Renal cortex interstitium (tissue), 11 donors: ENCODE data around the gene CMTR1. TPM values are rescaled to one million over a fixed set of nuclear protein-coding genes. Genes with fewer than 3 reads are reported as not detected.

Experiments
- DNase-seq, 11 donors: peaks; one replicate each; pipeline ENCODE4 v3.0.0-alpha.2; 2013; ENCODE audit warnings: low read depth in 9 of 11, low spot score in 4 of 11; ENCODE audit errors: extremely low read depth in 1 of 11
- polyA plus RNA-seq, 3 donors: library from polyadenylated mRNA; unstranded; fragments of 120-200 nt; gene quantifications; one replicate each; pipeline ENCODE4 v1.2.1, GENCODE V29; 2013; ENCODE audit not compliant: insufficient read length in 3 of 3

Gene CMTR1
- polyA plus RNA-seq, 3 donors: 44.9 to 53.3 (median 46.6) TPM

DNA sequence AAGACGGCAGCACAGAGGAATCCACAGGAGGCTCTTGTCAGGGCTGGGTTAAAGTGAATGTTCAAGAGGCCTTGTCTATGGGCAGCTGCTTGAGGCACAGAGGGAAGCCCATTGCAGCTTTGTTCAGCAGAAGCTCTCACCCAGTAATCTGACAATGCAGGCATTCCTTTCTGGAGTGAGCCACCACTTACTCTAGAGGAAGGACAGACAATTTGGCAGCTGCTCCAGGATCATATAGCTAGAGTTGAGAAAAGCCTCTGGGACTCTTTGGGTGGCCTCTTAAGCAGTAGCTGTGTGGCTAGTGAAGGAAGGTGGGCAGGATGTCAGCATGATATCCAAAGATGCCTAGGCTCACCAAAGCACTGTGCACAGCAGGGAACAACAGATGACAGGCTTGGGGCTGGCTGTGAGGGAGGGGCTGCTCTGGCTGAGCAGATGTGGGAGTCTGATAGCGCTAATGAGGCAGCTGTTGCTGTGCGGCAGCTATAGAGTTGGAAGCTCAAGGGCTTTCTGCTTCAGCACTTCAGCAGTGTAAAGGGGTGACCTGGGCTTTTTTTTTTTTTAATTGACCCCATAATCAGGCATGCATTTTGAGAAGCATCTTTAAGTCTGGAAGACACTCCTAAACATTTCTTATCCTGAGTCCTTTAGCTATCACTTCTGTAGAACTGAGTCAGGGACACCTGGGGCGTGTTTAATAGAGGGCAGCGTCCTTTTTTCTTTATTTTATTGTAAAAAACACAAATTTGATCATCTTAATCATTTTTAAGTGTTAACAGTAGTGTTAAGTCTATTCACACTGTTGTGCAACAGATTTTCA is 27.2 kb downstream of the CMTR1 start:
- peak in 1 of 11 donors; percentile 17 for DNase-seq

GRCh38 chr6:37460805-37461204 is 27.8 kb downstream of the CMTR1 start:
- DNase-seq: no peak

DNA sequence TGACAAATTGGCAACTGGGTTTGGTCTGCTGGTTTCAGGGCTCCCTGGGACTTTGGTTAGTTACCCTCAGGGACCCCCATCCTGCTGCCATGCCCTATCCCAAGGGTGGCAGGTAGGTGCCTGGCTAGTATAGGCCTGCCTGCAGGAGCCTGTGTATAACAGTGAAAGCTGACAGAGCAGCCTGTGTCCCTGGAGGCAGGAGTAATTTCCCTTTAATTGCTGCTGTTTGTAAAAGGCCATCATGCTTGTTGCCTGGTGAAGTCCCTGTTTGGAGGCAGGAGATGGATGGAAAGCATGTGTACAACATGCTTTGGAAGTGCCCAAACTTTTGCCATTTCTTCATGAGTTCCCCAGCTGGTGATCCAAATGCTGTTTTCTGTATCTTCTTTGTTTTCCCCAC is 30.1 kb downstream of the CMTR1 start:
- DNase-seq: no peak

GRCh38 chr6:37467718-37468117 is 34.7 kb downstream of the CMTR1 start:
- DNase-seq: no peak

DNA sequence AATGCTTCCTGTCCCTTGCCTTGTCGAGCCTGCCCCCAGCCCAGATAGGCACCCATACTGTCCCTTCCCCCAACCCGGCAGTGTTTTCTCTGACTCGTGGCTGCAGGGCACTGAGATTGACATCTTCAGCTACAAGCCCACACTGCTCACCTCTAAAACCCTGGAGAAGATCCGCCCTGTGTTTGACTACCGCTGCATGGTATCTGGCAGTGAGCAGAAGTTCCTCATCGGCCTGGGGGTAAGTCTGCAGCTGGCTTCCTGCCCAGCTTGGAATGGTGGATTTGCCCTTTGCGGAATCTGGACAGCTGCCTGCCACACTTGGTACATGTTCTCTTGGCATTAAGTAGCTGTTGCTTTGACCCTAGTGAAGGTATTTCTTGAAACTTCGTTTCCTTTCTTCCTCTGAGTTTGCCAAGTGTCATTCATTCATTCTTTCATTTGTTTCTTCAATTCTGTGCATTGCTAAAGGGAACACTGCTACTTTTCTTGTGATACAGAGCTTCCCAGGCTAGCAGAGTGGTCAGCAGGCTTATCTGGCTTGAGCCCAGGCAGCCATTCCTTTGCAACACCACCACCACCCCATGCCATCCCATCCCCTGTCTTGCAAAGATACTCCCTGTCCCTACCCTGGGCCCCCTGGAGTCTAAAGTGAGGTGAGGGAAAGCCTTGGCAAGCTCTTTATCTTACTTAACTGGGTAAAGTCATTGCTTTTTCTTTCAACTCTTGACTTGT is 40.5 kb downstream of the CMTR1 start:
- no peak for DNase-seq

- no peak for DNase-seq
These were observed 41.3 kb downstream of the CMTR1 start for GRCh38 chr6:37474316-37474715.

DNA sequence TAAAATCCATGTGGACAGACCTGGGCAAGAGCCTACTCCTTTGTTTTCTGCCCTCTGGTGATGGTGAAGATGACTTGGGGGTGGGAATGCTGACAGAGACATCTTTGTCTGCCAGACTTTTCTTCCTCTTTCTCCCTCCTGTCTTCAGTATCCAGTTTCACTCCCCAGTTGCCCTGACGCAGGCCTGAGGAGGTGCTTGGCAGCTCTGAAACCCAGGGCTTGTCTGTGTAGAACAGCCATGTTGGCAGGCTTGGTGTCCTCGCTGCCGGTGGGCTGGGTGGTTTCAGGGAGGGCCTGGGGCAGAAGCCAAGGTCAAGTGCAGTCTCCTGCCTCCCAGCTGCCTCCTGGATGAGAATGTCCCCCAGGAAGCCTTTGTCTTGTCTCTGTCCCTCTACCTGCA is 44.2 kb downstream of the CMTR1 start:
- DNase-seq: no peak

DNA sequence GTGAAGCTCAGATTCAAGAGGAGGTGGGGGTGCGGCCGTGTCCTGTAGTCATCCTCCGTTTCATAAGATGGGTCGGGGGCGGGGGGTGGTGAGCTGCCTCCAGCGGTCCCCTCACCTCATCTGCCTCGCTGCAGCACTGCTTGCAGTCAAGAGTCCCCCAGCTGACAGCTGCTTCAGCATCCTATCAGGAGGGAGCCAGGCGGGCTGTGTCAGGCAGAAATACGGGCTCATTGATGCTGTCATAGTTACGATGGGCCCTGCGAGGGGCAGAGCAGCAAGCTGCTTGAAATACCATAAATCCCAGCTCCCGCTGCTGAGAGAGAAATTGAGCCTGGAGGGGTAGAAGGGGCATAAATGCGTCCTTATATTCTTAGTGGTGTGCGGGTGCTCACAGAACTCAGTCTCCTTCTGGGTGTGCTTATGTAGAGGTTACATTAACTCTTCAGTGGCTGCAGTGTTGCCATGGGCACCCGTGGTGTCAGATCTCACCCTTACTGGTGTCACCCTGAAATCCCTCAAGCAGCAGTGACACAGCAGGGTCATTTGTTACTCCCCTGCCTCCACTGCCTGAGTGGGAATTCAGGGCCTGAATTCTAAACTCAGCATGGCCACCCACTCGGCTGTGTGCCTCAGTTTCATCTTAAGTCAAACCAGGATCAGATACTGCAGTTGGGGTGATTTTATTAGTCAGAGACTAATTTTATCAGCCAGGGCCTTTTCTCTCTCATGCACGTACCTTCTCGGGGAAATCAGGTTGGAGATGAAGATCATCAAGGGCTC is 44.8 kb downstream of the CMTR1 start:
- no peak for DNase-seq

DNA sequence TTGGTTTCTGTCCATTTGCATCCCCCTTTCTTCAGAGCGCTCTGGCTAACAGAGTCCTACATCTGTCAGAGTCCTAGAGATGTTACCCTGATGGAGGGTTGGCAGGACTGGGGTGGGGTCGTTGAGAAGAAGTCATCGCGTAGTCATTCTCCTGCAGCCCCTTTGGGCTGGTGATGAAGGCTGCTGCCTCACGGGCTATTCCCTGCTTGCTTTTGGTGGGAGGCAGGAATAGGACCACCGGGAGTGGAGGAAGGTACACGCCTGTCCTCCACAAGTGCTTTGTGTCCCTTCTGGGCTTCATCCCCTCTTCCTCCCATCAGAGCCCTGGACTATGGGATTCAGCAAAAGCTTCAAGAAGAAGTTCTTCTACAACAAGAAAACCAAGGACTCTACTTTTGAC is 45.8 kb downstream of the CMTR1 start:
- no peak for DNase-seq

DNA sequence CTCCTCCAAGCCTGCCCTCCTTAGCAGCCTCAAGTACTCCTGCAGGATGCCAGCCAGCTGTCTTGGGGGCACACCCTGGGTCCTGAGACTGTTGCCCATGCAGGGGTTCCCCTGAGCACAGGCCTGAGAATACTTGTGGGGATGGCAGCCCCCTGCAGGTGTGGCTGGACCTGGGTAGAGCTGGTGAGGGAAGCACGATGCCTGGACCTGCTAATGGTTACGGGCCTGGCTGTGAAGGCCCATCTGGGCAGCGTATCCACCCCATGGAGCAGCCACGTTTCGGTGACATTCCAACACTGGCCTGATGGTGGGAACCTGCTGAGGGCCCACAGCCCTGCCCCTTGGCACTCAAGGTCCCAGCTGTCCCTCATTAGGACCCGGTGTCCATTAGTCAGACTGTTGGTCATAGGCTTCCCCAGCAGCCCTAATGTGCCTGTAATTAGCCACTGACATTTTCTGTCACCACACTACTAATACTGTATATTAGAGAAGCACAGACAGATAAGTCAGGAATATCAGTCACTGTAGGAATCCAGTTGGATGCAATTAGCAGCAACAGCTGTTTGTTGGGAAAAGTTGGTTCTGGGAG is 46.3 kb downstream of the CMTR1 start:
- DNase-seq: no peak

- DNase-seq: no peak
These were observed 47.2 kb downstream of the CMTR1 start for GRCh38 chr6:37480118-37480736.

GRCh38 chr6:37480951-37481534 is 48.0 kb downstream of the CMTR1 start:
- no peak for DNase-seq

GRCh38 chr6:37481711-37482605 is 48.9 kb downstream of the CMTR1 start:
- peak in 5 of 11 donors; percentile 64 to 73 (median 70) for DNase-seq

DNA sequence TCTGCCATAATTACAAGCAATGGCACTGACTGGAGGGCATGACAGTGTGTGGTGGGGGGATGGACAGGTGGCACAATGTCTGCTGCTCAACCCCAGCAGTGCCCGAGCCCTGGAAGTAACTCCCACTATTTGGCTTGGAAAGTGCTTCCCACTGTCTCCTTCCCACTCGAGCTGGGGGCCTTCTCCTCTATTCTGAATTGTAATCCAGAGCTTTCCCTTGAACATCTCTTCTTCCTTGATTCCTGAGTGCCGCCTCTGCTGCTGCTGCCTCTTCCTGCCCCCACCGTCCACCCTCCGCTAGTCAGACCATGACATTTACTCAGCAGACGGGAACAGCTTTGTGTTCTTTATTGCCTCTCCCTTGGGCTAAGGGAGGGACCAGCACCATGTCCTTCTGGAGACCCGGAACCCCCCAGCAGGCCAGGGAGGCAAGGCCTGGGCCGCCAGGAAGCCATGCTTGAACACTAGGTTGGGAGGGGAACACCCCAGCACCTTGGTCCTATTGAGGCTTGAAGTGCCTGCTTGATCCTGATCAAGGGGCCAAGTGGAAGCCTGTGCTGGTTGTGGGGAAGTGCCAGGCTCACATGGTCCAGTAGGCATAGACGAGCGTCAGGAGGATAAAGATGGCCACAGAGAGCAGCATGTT is 49.7 kb downstream of the CMTR1 start:
- DNase-seq: no peak

DNA sequence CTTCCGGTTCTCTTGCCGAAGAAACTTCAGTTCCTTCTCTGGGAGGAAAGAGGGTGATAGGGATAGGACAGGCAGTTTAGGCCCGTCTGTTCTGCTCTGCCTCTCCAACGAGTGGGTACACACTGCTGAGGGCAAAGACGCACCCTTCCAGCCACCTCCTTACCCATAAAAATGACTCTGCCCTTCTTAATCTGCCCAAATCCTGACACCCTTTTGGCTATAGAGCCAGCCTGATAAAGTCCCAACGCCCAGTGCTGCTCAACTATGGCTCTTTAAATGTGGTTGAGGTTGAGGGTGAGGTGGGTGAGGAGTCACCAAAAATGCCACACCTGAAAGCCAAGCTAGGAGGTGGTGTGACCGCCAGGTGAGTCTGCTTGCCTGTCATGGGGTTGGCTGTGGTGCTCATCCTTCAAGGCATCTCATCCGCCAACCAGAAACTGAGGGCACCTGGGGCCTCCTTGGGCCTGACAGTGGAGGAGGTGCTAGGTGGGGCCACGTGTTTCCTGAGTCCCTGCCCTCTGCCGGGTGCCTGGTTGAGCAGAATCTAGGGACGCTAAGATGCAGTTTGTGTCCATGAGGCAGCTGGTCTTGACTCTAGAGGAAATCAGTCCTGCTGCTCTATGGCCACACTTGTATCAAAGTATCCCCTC is 50.4 kb downstream of the CMTR1 start:
- DNase-seq: no peak

GRCh38 chr6:37483917-37484785 is 51.1 kb downstream of the CMTR1 start:
- peak in 1 of 11 donors; percentile 36 for DNase-seq
